Transverse colon (tissue), 4 donors: ENCODE data around the gene XPC. TPM values are rescaled to one million over a fixed set of nuclear protein-coding genes. Genes with fewer than 3 reads are reported as not detected.

ENCODE experiments used
- DNase-seq: peaks from one replicate; pipeline ENCODE4 v3.0.0-alpha.2; 2019
- H3K27ac ChIP-seq, 4 donors: fragments of 200-600 bp; sonication (generic); 2 replicates each; pipeline ENCODE4 v1.5.1; 2016 to 2018; ENCODE audit warnings: inconsistent platforms in 4 of 4
- H3K27me3 ChIP-seq: fragments of 200-600 bp; sonication (generic); 2 replicates; pipeline ENCODE4 v1.5.1; 2017; ENCODE audit warnings: inconsistent platforms
- H3K36me3 ChIP-seq, 4 donors: fragments of 200-600 bp; sonication (generic); 2 replicates each; pipeline ENCODE4 v1.5.1; 2017 to 2019; ENCODE audit warnings: inconsistent platforms in 4 of 4
- H3K4me1 ChIP-seq, 4 donors: fragments of 200-600 bp; sonication (generic); 2 replicates each; pipeline ENCODE4 v1.5.1; 2017 to 2020; ENCODE audit warnings: inconsistent platforms in 4 of 4
- H3K4me3 ChIP-seq, 4 donors: fragments of 200-600 bp; sonication (generic); 1 replicate in 1 of 4; 2 replicates in 3 of 4; pipeline versions ENCODE4 v1.5.1 to v1.6.1; 2017 to 2019; ENCODE audit warnings: inconsistent platforms in 4 of 4
- H3K9me3 ChIP-seq, 2 donors: fragments of 200-600 bp; sonication (generic); 2 replicates each; pipeline ENCODE4 v1.5.1; 2017 to 2019; ENCODE audit warnings: inconsistent platforms in 2 of 2
- CTCF ChIP-seq, 5 experiments: fragments of 200-600 bp in 3 of 5; fragments of 450-650 bp in 2 of 5; sonication (generic) in 3 of 5; IDR thresholded peaks; 1 replicate in 2 of 5; 2 replicates in 3 of 5; pipeline ENCODE4 v1.5.1; 2016 to 2017; ENCODE audit warnings: antibody characterized with exemption in 5 of 5, inconsistent platforms in 3 of 5, mild to moderate bottlenecking in 2 of 5, moderate library complexity in 1 of 5
- EP300 ChIP-seq: sonication (generic); formaldehyde crosslinking; IDR thresholded peaks from one replicate; pipeline ENCODE4 v1.6.1; 2017; ENCODE audit warnings: antibody characterized with exemption, low read depth
- POLR2A ChIP-seq: fragments of 450-650 bp; IDR thresholded peaks from one replicate; pipeline ENCODE4 v1.6.1; 2016; ENCODE audit warnings: antibody characterized with exemption, mild to moderate bottlenecking, moderate library complexity
- POLR2AphosphoS5 ChIP-seq, 3 donors: sonication (generic); formaldehyde crosslinking; IDR thresholded peaks; one replicate each; pipeline ENCODE4 v1.6.1; 2016; ENCODE audit warnings: antibody characterized with exemption in 3 of 3
- WGBS, 2 donors: methylation state at CpG; one replicate each; pipeline ENCODE4 v1.1.5; 2018; ENCODE audit warnings: low coverage in 1 of 2; 5-methylcytosine and 5-hydroxymethylcytosine counted together
- in situ Hi-C, 4 donors: fragments of 200-750 bp; cut with MboI; loops; one replicate each; pipeline versions ENCODE4 v1.15.0 to v1.15.1; 2017; ENCODE audit warnings: low sequenced_read_pairs in 3 of 4, low pct_ligation_motif_present in 1 of 4, low pct_unique_long_range_greater_than_20kb in 1 of 4
- intact Hi-C: fragments of 100-400 bp; cut with DNase I; formaldehyde crosslinking; loops from one replicate; pipeline ENCODE4 v1.15.1; 2023; ENCODE audit warnings: low total_unique reads
- total RNA-seq, 4 donors: library from RNA; depleted of rRNA; stranded (reverse); fragments of >200 nt; gene quantifications; one replicate each; pipeline ENCODE4 v1.1.0, GENCODE V29; 2016

XPC gene
- total RNA-seq, 4 donors from 2014 or later = 30.7 to 287 (median 46.6) TPM

GRCh38 chr3:14151471-14152083, 26.8 kb downstream of the XPC start:
- DNase-seq = no peak
- Histone ChIP-seq H3K9me3 (no peaks in the 10 kb centered on the region), H3K36me3 (peaks cover 0 to 24% (median 4%) of the 10 kb centered on the region in 4 donors), H3K4me3 (no peak overlapping the region), H3K27ac (no peak overlapping the region), H3K27me3 (no peaks in the 10 kb centered on the region), H3K4me1 (no peaks in the 10 kb centered on the region)
- in situ Hi-C loops = loop anchor here in 1 of 4 donors (25.0 kb wide), 1 partner anchor 264 kb away; the partner anchor contains the start of gene WNT7A
- TF ChIP-seq EP300 (no peak), POLR2AphosphoS5 (IDR thresholded peaks at IDR 0.05) (no peak), CTCF (IDR thresholded peaks at IDR 0.05) (no peak), POLR2A (no peak)
- intact Hi-C loops = no loop called here
- WGBS, 2 donors = 90 to 95% methylated on average over 5 to 12 of the region's 12 CpGs

- DNase-seq = no peak
- intact Hi-C loops (no loop called here), in situ Hi-C loops (loop anchor here in 1 of 4 donors (25.0 kb wide), 1 partner anchor 263 kb away; the partner anchor contains the start of gene WNT7A)
- 89 to 97% methylated on average over 4 to 9 of the region's 9 CpGs for WGBS, 2 donors
- Histone ChIP-seq H3K9me3 (no peaks in the 10 kb centered on the region), H3K27ac (no peak overlapping the region), H3K36me3 (peaks cover 0 to 22% (median 7%) of the 10 kb centered on the region in 4 donors), H3K27me3 (no peaks in the 10 kb centered on the region), H3K4me1 (peaks cover 0 to 6% (median 3%) of the 10 kb centered on the region in 4 donors), H3K4me3 (no peak overlapping the region)
- no peak for TF ChIP-seq CTCF (IDR thresholded peaks at IDR 0.05)
- TF ChIP-seq POLR2A = no peak
- TF ChIP-seq EP300 = no peak
- TF ChIP-seq POLR2AphosphoS5 (IDR thresholded peaks at IDR 0.05) = no peak
Measured at GRCh38 chr3:14150491-14151230, 27.7 kb downstream of the XPC start.

- TF ChIP-seq POLR2A (no peak), CTCF (IDR thresholded peaks at IDR 0.05) (no peak), POLR2AphosphoS5 (IDR thresholded peaks at IDR 0.05) (no peak), EP300 (no peak)
- Histone ChIP-seq H3K9me3 (no peaks in the 10 kb centered on the region), H3K4me3 (no peak overlapping the region), H3K27ac (no peak overlapping the region), H3K27me3 (no peaks in the 10 kb centered on the region), H3K4me1 (peaks cover 0 to 12% (median 7%) of the 10 kb centered on the region in 4 donors), H3K36me3 (peaks cover 0 to 22% (median 9%) of the 10 kb centered on the region in 4 donors)
- intact Hi-C loops (no loop called here), in situ Hi-C loops (loop anchor here in 1 of 4 donors (25.0 kb wide), 1 partner anchor 263 kb away; the partner anchor contains the start of gene WNT7A)
- DNase-seq = no peak
- WGBS, 2 donors = 95% methylated on average over 9 of the region's 9 CpGs; no CpG with 5 or more reads in 1 of the 2 donors
Measured at GRCh38 chr3:14150078-14150477, 28.3 kb downstream of the XPC start.
